ENCODE results near the gene KRT72. TPM values are rescaled to one million over a fixed set of nuclear protein-coding genes. Genes with fewer than 3 reads are reported as not detected.

Gene KRT72
- total RNA-seq, 4 donors from 2014 or later: not detected

- TF ChIP-seq CTCF (IDR thresholded peaks at IDR 0.05 in 4 of 5, conservative IDR thresholded peaks at IDR 0.05 in 1 of 5) (no peak), POLR2A (IDR thresholded peaks at IDR 0.05) (no peak)
- H3K4me1 ChIP-seq: no peaks in the 10 kb centered on the region
- peak; percentile 56 to 90 for ATAC-seq
- no peaks in the 10 kb centered on the region for H3K9me3 ChIP-seq
- peaks cover 0 to 9% (median 0%) of the 10 kb centered on the region in 3 donors for H3K27me3 ChIP-seq
- intact Hi-C loops (cut with DNase I; ENCODE audit: low total_unique reads) (no loop called here), in situ Hi-C loops (cut with MboI; ENCODE audit: low sequenced_read_pairs in 4 of 4) (no loop called here)
- no peak overlapping the region for H3K4me3 ChIP-seq
- H3K27ac ChIP-seq: no peak overlapping the region
- no peaks in the 10 kb centered on the region for H3K36me3 ChIP-seq
- DNase-seq: peak; percentile 44 to 62
These were observed 33.2 kb upstream of the KRT72 start for GRCh38 chr12:52634266-52635056.

- Histone ChIP-seq H3K27me3 (peaks cover 0 to 2% (median 0%) of the 10 kb centered on the region in 3 donors), H3K4me1 (no peaks in the 10 kb centered on the region), H3K27ac (no peak overlapping the region), H3K9me3 (no peaks in the 10 kb centered on the region), H3K36me3 (no peaks in the 10 kb centered on the region), H3K4me3 (no peak overlapping the region)
- TF ChIP-seq POLR2A (IDR thresholded peaks at IDR 0.05) (no peak), CTCF (IDR thresholded peaks at IDR 0.05 in 4 of 5, conservative IDR thresholded peaks at IDR 0.05 in 1 of 5) (no peak)
- in situ Hi-C loops (cut with MboI; ENCODE audit: low sequenced_read_pairs in 4 of 4) (no loop called here), intact Hi-C loops (cut with DNase I; ENCODE audit: low total_unique reads) (no loop called here)
- no peak for DNase-seq
- ATAC-seq: no peak
These were observed 32.1 kb upstream of the KRT72 start for GRCh38 chr12:52633383-52633782.

- Histone ChIP-seq H3K27me3 (no peaks in the 10 kb centered on the region), H3K4me1 (no peaks in the 10 kb centered on the region), H3K4me3 (no peak overlapping the region), H3K27ac (no peak overlapping the region), H3K9me3 (no peaks in the 10 kb centered on the region), H3K36me3 (no peaks in the 10 kb centered on the region)
- TF ChIP-seq CTCF (IDR thresholded peaks at IDR 0.05 in 4 of 5, conservative IDR thresholded peaks at IDR 0.05 in 1 of 5): no peak
- no peak for TF ChIP-seq POLR2A (IDR thresholded peaks at IDR 0.05)
- ATAC-seq: no peak
- intact Hi-C loops (cut with DNase I; ENCODE audit: low total_unique reads): no loop called here
- no peak for DNase-seq
- in situ Hi-C loops (cut with MboI; ENCODE audit: low sequenced_read_pairs in 4 of 4): no loop called here
These were observed 31.4 kb upstream of the KRT72 start for GRCh38 chr12:52632656-52633055.

GRCh38 chr12:52631676-52632459 is 30.6 kb upstream of the KRT72 start:
- intact Hi-C loops (cut with DNase I; ENCODE audit: low total_unique reads): no loop called here
- TF ChIP-seq POLR2A (IDR thresholded peaks at IDR 0.05): no peak
- no peak for TF ChIP-seq CTCF (IDR thresholded peaks at IDR 0.05 in 4 of 5, conservative IDR thresholded peaks at IDR 0.05 in 1 of 5)
- Histone ChIP-seq H3K27me3 (no peaks in the 10 kb centered on the region), H3K27ac (no peak overlapping the region), H3K9me3 (no peaks in the 10 kb centered on the region), H3K36me3 (no peaks in the 10 kb centered on the region), H3K4me1 (no peaks in the 10 kb centered on the region), H3K4me3 (no peak overlapping the region)
- no peak for DNase-seq
- ATAC-seq: no peak
- in situ Hi-C loops (cut with MboI; ENCODE audit: low sequenced_read_pairs in 4 of 4): no loop called here
